C4-2B (cell line): ENCODE data around the gene NPIPA3.

Source experiments
- ZFX ChIP-seq: fragments of 450-650 bp; IDR thresholded peaks from 2 replicates; pipeline ENCODE4 v1.6.1; 2017
- TF ChIP-seq, protein P1 (sequence below): fragments of 450-650 bp; conservative IDR thresholded peaks from 2 replicates; pipeline ENCODE4 v1.5.1; 2017; ENCODE audit warnings: mild to moderate bottlenecking

DNA sequence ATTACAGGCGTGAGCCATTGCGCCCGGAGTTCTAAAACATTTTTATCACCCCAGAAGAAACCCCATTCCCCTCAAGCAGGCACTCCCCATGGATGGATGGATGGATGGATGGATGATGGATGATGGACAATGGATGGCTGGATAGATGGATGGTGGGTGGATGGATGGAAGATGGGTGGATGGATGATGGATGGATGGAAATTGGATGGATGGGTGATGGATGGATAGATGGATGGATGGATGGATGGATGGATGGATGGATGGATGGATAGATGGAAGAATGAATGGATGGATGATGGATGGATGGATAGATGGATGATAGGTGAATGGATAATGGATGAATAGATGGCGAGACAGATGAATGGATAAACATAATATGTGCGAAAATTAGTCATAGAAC lies 25.6 kb upstream of the NPIPA3 start:
- TF ChIP-seq, protein P1, sequence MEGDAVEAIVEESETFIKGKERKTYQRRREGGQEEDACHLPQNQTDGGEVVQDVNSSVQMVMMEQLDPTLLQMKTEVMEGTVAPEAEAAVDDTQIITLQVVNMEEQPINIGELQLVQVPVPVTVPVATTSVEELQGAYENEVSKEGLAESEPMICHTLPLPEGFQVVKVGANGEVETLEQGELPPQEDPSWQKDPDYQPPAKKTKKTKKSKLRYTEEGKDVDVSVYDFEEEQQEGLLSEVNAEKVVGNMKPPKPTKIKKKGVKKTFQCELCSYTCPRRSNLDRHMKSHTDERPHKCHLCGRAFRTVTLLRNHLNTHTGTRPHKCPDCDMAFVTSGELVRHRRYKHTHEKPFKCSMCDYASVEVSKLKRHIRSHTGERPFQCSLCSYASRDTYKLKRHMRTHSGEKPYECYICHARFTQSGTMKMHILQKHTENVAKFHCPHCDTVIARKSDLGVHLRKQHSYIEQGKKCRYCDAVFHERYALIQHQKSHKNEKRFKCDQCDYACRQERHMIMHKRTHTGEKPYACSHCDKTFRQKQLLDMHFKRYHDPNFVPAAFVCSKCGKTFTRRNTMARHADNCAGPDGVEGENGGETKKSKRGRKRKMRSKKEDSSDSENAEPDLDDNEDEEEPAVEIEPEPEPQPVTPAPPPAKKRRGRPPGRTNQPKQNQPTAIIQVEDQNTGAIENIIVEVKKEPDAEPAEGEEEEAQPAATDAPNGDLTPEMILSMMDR: no peak
- no peak for TF ChIP-seq ZFX
